Stimulated activated CD8-positive, alpha-beta memory T cell treated with anti-CD3 and anti-CD28 coated beads, Interleukin-4, amount 100 ng/mL, for 48 hours (primary cell): Measurements from ENCODE around the gene PRKD1.

Source experiments
- DNase-seq: peaks from one replicate; pipeline ENCODE4 v3.0.0-alpha.2; 2020

The PRKD1 gene

GRCh38 chr14:29927376-29928116, at the start of gene PRKD1:
Gene PRKD1, minus strand, starts transcription at chr14:29927847.
- DNase-seq: no peak

- no peak for DNase-seq
These were observed 43.5 kb upstream of the PRKD1 start for GRCh38 chr14:29971101-29971500.

- DNase-seq: no peak
These were observed 27.4 kb upstream of the PRKD1 start for GRCh38 chr14:29955087-29955486.

GRCh38 chr14:29953501-29953900, 25.9 kb upstream of the PRKD1 start:
- no peak for DNase-seq

GRCh38 chr14:29944091-29944490, 16.4 kb upstream of the PRKD1 start:
- no peak for DNase-seq

- no peak for DNase-seq
These were observed 13.8 kb upstream of the PRKD1 start for GRCh38 chr14:29941401-29941800.

- no peak for DNase-seq
These were observed 12.8 kb upstream of the PRKD1 start for GRCh38 chr14:29940482-29940881.

GRCh38 chr14:29937116-29937515, 9.5 kb upstream of the PRKD1 start:
- DNase-seq: no peak

GRCh38 chr14:29930283-29930682, 2.6 kb upstream of the PRKD1 start:
- no peak for DNase-seq

- no peak for DNase-seq
These were observed 532 bp upstream of the PRKD1 start for GRCh38 chr14:29928117-29928640.

- no peak for DNase-seq
These were observed 809 bp downstream of the PRKD1 start for GRCh38 chr14:29926701-29927375.

GRCh38 chr14:29926228-29926627, 1.4 kb downstream of the PRKD1 start:
- no peak for DNase-seq

- no peak for DNase-seq
These were observed 1.9 kb downstream of the PRKD1 start for GRCh38 chr14:29925736-29926135.

- DNase-seq: no peak
These were observed 2.4 kb downstream of the PRKD1 start for GRCh38 chr14:29925101-29925722.

- DNase-seq: no peak
These were observed 7.8 kb downstream of the PRKD1 start for GRCh38 chr14:29919845-29920244.

- DNase-seq: no peak
These were observed 8.7 kb downstream of the PRKD1 start for GRCh38 chr14:29918981-29919380.

- DNase-seq: no peak
These were observed 14.1 kb downstream of the PRKD1 start for GRCh38 chr14:29913566-29913965.

GRCh38 chr14:29911810-29912209, 15.8 kb downstream of the PRKD1 start:
- no peak for DNase-seq

- no peak for DNase-seq
These were observed 18.7 kb downstream of the PRKD1 start for GRCh38 chr14:29908652-29909577.

- DNase-seq: no peak
These were observed 21.3 kb downstream of the PRKD1 start for GRCh38 chr14:29906256-29906870.

GRCh38 chr14:29905543-29905942, 22.1 kb downstream of the PRKD1 start:
- no peak for DNase-seq
